GM18951 (cell line): ENCODE measurements around the gene CENPP.

Experiments
- POLR2A ChIP-seq: IDR thresholded peaks from 4 replicates; pipeline ENCODE4 v1.6.1; 2011; ENCODE audit warnings: mild to moderate bottlenecking; ENCODE audit not compliant: insufficient read length, insufficient read depth; ENCODE audit errors: extremely low read depth
- in situ Hi-C: fragments of 300-500 bp; cut with MboI; formaldehyde crosslinking; loops from one replicate; pipeline ENCODE4 v1.12.0; 2022; ENCODE audit warnings: low sequenced_read_pairs, mixed read lengths, inconsistent platforms; ENCODE audit not compliant: unreplicated experiment

The CENPP gene

GRCh38 chr9:92661127-92661526 is 335.4 kb downstream of the CENPP start:
- no peak for TF ChIP-seq POLR2A
- in situ Hi-C loops, result no loop called here

- no peak for TF ChIP-seq POLR2A
- in situ Hi-C loops, result no loop called here
Observed at GRCh38 chr9:92661743-92662142, 336.0 kb downstream of the CENPP start.

- in situ Hi-C loops, result no loop called here
Observed at GRCh38 chr9:92663126-92663525, 337.4 kb downstream of the CENPP start.

DNA sequence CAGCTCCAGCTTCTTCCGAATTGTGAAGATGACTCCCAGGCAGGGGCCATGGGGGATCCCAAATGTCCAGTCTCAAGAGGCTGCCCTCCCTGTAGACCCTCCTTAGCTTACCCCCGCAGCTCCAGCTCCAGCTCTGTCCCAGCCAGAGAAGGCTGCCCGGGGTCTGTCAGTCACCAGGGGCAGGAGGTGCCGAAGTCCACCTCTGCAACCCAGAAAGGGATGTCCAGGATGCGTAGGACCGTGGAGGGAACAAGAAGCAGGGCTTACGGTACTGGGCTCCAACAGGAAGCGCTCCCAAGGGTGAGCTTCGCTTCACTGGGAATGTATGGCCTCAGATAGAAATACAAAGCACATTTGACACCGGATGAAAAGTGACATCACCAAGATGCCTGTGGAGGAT is 338.2 kb downstream of the CENPP start:
- in situ Hi-C loops, result no loop called here

More at GRCh38 chr9:92663126-92663525, 337.4 kb downstream of the CENPP start:
- TF ChIP-seq POLR2A, result no peak

DNA sequence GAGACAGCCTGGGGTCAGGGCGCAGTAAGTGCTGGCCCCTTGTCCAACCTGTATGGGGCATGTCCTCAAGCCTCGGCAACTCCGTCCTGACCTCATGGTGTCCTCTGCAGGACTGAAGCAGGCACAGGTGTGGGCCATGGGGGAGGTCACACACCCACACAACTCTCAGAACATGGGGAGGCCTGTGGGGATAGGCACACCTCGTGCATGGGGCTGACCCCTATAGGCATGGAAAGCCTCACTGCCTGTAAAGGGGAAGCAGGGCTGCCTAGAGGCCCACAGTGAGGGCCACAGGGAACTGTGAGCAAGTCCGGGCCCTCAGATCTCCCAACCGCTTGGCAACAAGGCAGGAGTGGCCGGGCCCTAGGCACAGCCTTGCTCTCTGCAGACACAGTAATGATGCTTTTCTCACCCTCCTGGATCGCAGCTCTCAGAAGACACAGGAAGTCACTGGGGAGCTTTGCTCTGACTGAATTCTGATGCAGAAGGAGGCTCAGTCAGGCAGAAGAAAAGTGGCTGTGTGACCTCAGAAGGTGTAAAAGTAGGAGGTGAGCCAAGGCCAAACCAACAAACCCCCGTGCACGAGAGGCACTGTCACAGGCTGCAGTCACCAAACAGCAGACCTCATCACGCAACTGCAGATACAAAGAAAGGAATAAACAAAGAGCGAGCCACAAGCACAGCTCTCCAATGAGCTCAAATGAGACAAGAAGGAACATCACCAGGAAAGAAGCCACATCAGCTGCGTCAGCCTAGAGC is 338.8 kb downstream of the CENPP start:
- TF ChIP-seq POLR2A, result no peak
- in situ Hi-C loops, result no loop called here

More for the DNA sequence above, 338.2 kb downstream of the CENPP start:
- TF ChIP-seq POLR2A, result no peak

DNA sequence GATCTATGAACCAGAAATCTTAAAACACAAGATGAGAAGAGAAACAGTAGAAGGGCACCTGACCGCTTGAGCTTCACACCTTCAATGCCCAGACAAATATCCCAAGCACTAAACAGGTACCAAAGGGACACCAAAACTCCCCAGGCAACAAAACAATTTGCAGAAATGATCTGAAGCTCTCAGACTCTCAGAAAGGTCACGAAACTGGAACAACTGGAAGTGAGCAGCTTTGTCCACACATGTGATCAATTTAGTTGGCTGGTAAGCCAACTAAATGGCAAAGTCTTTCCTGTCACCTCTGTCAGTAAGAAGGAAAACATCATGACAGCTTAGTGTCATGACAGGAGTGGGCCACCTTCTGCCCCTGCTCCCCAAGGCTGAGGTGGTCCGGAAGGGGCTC is 340.1 kb downstream of the CENPP start:
- TF ChIP-seq POLR2A, result no peak
- in situ Hi-C loops, result no loop called here

DNA sequence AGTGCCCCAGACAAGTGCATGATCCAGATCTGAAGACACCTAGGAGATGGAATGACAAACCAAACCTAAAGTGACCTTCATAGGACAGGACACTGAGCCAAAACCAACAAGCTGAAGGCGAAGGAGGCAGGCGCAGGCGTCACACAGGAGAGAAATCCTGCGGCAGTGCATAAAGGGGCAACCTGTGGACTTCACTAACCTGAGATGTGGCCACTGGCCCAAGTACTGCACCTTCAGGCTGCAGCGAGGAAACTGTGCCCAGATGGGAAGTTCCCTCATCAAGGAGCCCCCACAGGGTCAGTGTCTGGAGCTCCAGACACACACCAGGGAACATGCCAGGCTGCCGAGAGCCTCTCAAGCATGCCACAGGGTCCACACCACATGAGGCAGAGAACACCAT is 340.5 kb downstream of the CENPP start:
- in situ Hi-C loops, result no loop called here
- no peak for TF ChIP-seq POLR2A

- no peak for TF ChIP-seq POLR2A
- in situ Hi-C loops, result no loop called here
Observed at GRCh38 chr9:92666912-92667532, 341.3 kb downstream of the CENPP start.

GRCh38 chr9:92668746-92669526 is 343.2 kb downstream of the CENPP start:
- in situ Hi-C loops, result no loop called here
- TF ChIP-seq POLR2A, result peak; percentile 35

DNA sequence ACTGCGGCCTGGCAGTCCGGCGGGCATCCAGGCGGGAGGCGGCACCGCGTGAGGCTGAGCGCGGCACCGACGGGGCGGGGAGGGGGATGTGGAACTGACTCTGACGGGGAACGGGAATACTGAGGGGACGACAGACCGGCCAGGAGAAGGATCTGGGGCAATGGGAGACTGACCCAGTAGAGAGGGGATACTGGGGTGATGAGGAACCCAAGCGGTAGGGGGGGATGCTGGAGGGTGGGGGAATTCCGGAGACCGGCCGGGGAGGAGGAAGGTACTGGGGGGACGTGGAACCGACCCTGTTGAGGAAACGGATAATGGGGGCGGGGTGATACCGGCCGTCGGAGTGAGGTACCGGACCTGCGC is 343.8 kb downstream of the CENPP start:
- in situ Hi-C loops, result no loop called here
- no peak for TF ChIP-seq POLR2A
